Stimulated activated CD4-positive, alpha-beta T cell treated with anti-CD3 and anti-CD28 coated beads, Interleukin-12 subunit alpha, Interleukin-12 subunit beta, amount 100 ng/mL, for 4 hours (primary cell): ENCODE results near the gene FLVCR2.

Experiments used
- DNase-seq: peaks from one replicate; pipeline ENCODE4 v3.0.0-alpha.2; 2020

The FLVCR2 gene

DNA sequence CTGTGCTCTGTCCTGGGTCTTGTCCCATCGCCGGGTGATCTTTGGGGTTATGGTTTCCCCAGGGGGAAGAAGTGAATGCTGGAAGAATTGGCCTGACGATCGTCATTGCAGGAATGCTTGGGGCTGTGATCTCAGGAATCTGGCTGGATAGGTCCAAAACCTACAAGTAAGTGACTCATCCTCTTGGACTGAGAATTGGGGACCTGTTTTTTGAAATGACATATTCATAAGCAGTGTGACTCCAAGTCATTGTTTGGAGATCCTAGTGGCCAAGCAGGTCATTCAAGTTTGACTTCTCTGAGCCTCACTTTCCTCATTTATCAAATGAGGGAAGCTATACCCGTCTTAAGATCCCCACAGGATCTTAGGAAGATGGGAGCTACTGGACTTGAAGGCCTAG is 56.4 kb downstream of the FLVCR2 start:
- no peak for DNase-seq

GRCh38 chr14:75636100-75636692 is 57.8 kb downstream of the FLVCR2 start:
- no peak for DNase-seq

GRCh38 chr14:75640876-75641275 is 62.5 kb downstream of the FLVCR2 start:
- no peak for DNase-seq

DNA sequence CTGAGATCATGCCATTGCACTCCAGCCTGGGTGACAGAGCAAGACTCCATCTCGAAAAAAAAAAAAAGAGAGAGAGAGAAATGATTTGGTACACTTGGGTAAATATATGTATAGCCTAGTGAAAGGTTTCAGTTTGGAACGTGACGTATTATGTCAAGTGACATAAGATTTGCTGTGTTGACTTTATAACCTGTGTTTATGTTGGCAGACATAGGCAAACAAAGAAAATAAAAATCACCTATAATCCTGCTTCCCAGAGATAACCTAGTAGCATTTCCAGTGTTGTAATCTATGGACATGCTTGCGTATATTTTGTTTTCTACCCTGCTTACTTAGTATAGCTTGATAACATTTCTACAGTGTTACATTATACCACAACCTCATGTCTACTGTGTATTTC is 65.6 kb downstream of the FLVCR2 start:
- no peak for DNase-seq

DNA sequence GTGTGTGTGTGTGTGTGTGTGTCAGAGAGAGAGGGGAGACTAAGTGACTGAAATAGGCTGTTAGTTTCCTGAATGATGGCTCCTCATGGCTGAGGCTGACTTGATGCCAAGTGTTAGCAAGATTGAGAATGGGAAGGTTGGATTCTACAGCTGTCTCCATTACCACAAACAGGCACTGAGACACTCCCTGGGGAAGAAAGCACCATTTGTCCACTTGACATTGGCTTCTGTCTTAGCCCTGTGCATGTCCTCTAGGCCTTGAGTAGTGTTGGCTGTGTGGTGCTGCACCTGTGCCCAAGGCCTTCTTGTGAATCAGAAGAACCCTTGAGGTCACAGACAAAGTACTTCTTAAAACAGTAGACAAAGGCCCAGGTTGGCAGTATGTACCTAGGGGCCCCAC is 66.6 kb downstream of the FLVCR2 start:
- no peak for DNase-seq

DNA sequence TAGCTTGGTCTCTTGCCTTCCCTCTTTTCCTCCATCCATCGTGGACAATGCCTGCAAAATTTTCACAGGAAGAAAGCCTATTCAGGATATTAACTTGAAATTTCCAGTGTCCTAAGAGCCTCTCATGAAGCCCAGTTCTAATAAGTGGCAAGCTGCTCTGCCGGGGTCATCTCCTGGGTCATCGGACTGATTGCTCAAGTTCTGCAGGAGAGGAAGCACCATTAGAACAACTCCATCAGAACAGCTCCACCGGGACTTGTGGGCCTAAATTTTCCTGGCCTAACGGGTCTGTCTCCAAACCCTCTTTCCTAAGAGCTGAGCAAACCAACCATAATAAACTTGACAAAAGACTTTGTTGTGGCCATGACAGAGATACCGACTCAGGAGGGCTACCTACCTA is 68.3 kb downstream of the FLVCR2 start:
- no peak for DNase-seq

GRCh38 chr14:75647640-75648039 is 69.2 kb downstream of the FLVCR2 start:
- no peak for DNase-seq

- DNase-seq: no peak
These were observed 69.8 kb downstream of the FLVCR2 start for GRCh38 chr14:75648066-75648838.

- DNase-seq: no peak
These were observed 70.9 kb downstream of the FLVCR2 start for GRCh38 chr14:75649337-75649736.

DNA sequence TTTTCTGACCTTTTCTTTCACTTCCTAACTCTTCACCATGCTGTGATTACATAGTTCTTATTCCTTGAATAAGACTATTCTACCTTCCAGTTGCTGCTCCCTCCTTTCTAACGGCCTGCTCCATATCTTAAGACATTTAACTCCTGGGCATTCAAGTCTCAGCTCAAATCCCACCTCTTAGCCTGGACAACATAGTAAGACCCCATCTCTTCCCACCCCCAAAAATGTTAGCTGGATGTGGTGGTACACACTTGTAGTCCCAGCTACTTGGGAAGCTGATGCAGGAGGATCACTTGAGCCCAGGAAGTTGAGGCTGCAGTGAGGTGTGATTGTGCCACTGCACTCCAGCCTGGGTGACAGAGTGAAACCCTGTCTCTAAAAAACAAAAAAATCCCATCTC is 71.4 kb downstream of the FLVCR2 start:
- DNase-seq: no peak

DNA sequence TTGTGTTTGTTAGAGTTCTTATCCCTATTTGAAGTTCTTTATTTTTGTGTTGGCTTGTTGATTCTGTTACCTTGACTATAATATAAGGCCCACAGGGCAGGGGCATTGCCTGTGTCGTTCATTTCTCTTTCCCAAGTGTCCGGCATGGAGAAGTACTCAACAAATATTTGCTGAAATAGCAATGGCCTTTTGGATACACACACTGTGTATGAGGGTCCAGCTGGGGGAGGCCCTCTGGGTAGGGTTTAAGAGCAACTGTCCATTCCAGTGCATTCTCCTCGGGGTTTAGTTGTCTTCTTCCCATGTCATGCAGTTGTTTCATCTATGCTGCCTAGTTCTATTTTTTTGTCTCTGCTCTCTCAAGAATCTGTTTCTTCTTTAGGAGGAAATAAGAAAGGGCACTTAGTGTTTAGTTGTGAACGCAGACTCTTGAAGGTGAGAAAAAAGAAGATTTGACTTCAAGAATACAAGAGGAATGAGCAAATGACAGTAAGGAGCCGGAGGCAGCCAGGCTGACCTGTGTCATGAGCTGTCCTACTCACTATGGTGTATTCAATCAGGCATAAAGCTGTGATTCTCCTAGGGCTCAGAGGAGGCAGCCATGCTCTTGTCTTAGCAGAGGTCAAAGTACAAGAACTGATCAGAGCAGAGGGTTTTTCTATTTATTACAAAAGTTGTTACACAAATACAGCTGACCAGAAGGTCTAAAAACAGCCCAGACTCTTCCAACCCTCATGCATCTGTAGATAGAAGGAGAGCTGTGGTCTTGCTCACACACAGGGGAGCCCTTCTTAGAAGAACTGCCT is 72.0 kb downstream of the FLVCR2 start:
- DNase-seq: no peak

DNA sequence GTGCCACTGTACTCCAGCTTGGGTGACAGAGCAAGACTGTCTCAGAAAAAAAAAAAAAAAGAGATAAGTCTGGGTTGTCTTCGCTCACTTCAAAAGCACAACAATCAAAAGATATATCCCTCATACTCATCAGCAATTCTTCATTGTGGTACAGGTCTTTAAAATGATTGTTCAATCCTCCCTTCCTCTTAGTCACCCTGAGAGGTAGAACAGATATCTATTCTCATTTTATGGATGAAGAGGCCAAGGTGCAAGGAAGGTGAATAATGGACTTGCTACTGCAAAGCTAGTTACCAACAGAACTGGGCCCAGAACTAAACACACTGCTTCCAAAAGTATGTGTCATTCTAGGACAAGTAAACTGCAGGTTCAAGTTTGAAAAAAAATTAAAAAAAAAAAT is 75.1 kb downstream of the FLVCR2 start:
- no peak for DNase-seq

GRCh38 chr14:75654127-75654732 is 75.8 kb downstream of the FLVCR2 start:
- peak; percentile 81 for DNase-seq

- DNase-seq: no peak
These were observed 76.8 kb downstream of the FLVCR2 start for GRCh38 chr14:75655235-75655634.

DNA sequence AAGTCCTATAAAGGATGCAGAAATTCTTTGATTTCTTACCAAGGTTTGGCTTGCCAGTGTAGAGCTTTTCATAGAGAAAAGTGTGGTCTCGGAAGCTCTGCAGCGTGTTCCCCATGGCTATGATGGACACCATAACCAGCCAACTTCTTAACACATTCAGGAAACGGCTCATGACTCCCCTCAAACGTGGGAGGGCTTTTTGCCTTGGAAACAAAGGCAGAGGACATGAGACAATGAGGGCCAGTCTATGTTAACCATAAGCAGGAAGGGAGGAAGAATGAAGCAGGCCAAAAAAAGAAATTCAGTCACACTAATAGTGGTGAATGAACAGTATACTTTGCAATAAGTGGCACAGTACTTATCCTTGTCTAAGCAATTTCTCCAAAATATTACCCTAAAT is 78.9 kb downstream of the FLVCR2 start:
- DNase-seq: no peak

DNA sequence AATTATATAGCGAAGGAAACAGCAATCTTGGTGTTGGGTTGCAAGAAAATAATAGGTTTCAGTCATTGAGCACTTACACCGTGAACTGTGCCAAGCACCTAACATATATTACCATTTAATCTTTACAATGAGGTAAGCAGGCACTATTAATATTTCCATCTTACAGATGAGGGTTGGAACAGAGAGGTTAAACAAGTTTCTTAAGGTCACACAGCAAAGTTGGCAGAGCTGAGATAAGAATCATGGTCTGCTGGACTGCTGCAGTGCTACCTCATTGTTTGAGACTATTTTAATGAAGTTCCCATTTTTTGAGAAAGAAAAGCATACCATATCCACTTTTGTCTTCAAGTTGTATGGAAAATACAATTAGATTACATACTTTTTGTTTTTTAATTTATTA is 80.5 kb downstream of the FLVCR2 start:
- DNase-seq: no peak

- DNase-seq: no peak
These were observed 81.8 kb downstream of the FLVCR2 start for GRCh38 chr14:75660238-75660629.

DNA sequence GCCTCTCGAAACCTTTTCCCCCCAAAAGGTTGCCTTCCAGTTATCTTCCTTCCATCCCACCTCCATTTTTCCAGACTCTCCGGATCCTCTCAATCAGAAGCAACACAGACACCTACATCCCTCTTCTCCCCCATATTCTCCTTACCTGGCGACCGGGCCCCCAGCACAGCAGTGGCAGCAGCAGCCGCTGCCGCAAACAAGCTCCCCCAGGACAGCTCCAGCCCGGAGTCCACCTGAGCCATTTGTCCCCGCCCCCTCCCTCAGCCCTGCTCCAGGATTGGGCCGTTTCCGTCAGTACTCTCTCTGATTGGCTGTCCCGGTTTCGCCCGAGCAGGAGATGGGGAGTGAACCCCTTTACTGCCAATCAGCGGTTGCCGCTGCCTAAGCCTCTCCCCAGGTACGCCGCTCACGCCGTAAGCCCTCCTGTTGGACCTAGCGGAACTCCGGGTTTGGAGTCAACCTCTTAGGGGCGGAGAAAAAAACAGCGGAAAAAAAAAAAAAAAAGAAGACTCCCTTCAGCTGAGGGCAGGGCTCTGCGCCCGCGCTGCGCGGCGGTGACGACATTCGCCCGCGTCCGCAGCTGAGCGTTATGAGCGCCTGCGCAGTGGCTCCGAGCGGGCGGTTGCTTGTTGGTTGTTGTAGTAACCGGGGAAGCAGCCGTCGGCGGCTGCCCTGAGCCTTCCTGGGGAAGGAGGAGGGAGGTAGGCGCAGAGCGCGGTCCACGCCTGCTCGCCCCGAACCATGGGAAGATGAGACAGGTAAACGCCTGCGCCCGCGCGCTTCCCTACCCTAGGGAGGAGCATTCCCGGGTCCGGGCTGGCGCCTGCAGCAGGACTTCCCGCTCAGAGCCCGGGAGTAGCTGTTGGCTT is 82.4 kb downstream of the FLVCR2 start, which contains the start of the genes ERG28 and TTLL5:
Gene ERG28, minus strand, starts transcription at position 247 of the 869 bp plus-strand sequence. CDS start 3,374 bp downstream, outside the sequence.
Gene TTLL5, plus strand, starts transcription at position 617 of the 869 bp plus-strand sequence. CDS start 1,904 bp downstream, outside the sequence.
- peak; percentile 94 for DNase-seq

DNA sequence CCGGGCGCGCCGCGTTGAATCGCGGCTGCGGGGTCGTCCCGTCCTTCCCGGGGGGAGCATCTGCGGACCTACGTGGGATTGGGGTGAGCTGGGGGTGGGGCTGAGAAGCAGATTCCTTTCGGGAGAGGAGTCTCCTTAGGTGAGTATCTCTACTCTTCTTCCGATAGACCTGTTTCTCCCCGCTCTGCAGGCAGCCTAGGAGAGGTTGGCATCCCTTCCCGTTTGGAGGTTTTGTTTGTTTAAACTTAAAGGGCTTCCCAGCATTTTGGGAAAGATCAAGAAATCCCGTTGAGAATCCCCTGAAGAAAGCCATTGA is 83.0 kb downstream of the FLVCR2 start:
- DNase-seq: no peak

DNA sequence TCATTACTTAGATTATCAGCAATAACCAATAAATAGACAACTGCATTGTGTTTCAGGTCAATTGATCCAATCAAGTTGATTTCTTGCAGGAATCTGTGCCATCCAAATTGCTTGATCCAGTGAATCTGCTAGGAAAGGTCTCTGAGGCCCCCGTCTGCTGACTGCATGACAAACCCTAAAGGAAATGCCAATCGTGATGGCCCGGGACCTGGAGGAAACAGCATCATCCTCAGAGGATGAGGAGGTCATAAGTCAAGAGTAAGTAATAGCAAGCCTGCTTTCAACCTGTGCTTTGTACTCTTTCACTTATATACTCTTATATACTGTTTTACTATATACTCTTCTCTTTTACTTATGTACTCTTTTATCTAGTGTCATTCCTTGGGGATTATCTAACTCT is 84.5 kb downstream of the FLVCR2 start:
- DNase-seq: no peak

- no peak for DNase-seq
These were observed 88.8 kb downstream of the FLVCR2 start for GRCh38 chr14:75667099-75667765.
